Measurements from ENCODE around the gene TPCN1.

- TF ChIP-seq CTCF (IDR thresholded peaks at IDR 0.05; ENCODE audit: control extremely low read depth in 1 of 3, insufficient read depth in 1 of 3, low read depth in 1 of 3, low read length in 3 of 3) (no peak), ATF3 (IDR thresholded peaks at IDR 0.05; ENCODE audit: insufficient read depth, low read depth, low read length) (no peak), TAF1 (IDR thresholded peaks at IDR 0.05; ENCODE audit: low read depth, low read length) (no peak), CEBPB (IDR thresholded peaks at IDR 0.05; ENCODE audit: low read depth, low read length) (no peak)
Measured at GRCh38 chr12:113191227-113191626, 30.0 kb upstream of the TPCN1 start.

Measured in H1 (cell line).